Activated CD4-positive, alpha-beta T cell treated with anti-CD3 and anti-CD28 coated beads, Interleukin-10, Interleukin-2, amounts not matched to agents 100 ng/mL and 50 ng/mL, durations not matched to agents 16 hours and 8 hours (primary cell): ENCODE results near the gene OTUB2.
"Not testable (repeated sequence)": the region's sequence is repeated elsewhere in the genome, so short reads cannot be mapped to it uniquely, and the experiment has no call there.

Experiments
- DNase-seq: peaks from one replicate; pipeline ENCODE4 v3.0.0-alpha.2; 2020

OTUB2 gene

GRCh38 chr14:94059998-94060397 is 33.9 kb downstream of the OTUB2 start:
- no peak for DNase-seq

- no peak for DNase-seq
Measured at GRCh38 chr14:94062344-94062940, 36.3 kb downstream of the OTUB2 start.

- DNase-seq = no peak
Measured at GRCh38 chr14:94066089-94066676, 40.0 kb downstream of the OTUB2 start.

GRCh38 chr14:94072076-94072475 is 45.9 kb downstream of the OTUB2 start:
- DNase-seq = not testable (repeated sequence)

GRCh38 chr14:94074534-94074933 is 48.4 kb downstream of the OTUB2 start:
- no peak for DNase-seq

GRCh38 chr14:94075008-94075407 is 48.9 kb downstream of the OTUB2 start:
- no peak for DNase-seq

- no peak for DNase-seq
Measured at GRCh38 chr14:94077111-94077821, 51.1 kb downstream of the OTUB2 start.

- DNase-seq = no peak
Measured at GRCh38 chr14:94077823-94078222, 51.7 kb downstream of the OTUB2 start.

GRCh38 chr14:94079891-94080620 is 53.9 kb downstream of the OTUB2 start:
- no peak for DNase-seq

- DNase-seq = peak; percentile 98
Measured at GRCh38 chr14:94080621-94081385, 54.7 kb downstream of the OTUB2 start, which contains the start of the genes DDX24 and IFI27L1. Gene DDX24, minus strand, starts transcription at chr14:94081202. Its CDS starts 1,460 bp downstream, at chr14:94079742. Gene IFI27L1, plus strand, starts transcription at chr14:94081310. Its CDS starts 15,628 bp downstream, at chr14:94096938.

- DNase-seq = no peak
Measured at GRCh38 chr14:94081386-94081820, 55.3 kb downstream of the OTUB2 start.

GRCh38 chr14:94087891-94088290 is 61.8 kb downstream of the OTUB2 start:
- no peak for DNase-seq

GRCh38 chr14:94088516-94088915 is 62.4 kb downstream of the OTUB2 start:
- no peak for DNase-seq

- no peak for DNase-seq
Measured at GRCh38 chr14:94089479-94089878, 63.3 kb downstream of the OTUB2 start.

- DNase-seq = no peak
Measured at GRCh38 chr14:94093418-94093817, 67.3 kb downstream of the OTUB2 start.

GRCh38 chr14:94097091-94097490 is 71.0 kb downstream of the OTUB2 start:
- DNase-seq = no peak
